Measurements from ENCODE around the gene CMIP.

The CMIP gene

DNA sequence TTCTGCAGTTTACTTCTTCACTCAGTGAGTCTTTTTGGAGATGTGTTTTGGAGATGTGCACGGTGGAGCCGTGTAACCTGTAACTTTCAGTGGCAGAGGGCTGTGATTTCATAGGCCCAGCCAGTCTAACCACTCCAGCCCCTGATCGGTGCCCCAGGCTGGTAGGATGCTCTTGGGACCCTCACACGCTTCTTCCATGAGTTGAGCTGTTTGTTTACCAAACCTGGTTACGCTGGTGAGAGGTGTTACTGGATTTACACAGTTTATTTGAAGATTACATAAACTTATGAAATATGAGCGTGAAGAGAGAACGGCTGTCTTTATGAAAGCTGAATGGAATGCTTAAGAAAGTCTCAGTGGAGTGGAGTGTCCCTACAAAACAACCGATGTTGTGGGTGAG, 96.7 kb downstream of the CMIP start:
- H3K4me3 ChIP-seq (ENCODE audit: low read depth, low read length), result no peak overlapping the region
- TF ChIP-seq, protein P1, sequence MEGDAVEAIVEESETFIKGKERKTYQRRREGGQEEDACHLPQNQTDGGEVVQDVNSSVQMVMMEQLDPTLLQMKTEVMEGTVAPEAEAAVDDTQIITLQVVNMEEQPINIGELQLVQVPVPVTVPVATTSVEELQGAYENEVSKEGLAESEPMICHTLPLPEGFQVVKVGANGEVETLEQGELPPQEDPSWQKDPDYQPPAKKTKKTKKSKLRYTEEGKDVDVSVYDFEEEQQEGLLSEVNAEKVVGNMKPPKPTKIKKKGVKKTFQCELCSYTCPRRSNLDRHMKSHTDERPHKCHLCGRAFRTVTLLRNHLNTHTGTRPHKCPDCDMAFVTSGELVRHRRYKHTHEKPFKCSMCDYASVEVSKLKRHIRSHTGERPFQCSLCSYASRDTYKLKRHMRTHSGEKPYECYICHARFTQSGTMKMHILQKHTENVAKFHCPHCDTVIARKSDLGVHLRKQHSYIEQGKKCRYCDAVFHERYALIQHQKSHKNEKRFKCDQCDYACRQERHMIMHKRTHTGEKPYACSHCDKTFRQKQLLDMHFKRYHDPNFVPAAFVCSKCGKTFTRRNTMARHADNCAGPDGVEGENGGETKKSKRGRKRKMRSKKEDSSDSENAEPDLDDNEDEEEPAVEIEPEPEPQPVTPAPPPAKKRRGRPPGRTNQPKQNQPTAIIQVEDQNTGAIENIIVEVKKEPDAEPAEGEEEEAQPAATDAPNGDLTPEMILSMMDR (IDR thresholded peaks at IDR 0.05; ENCODE audit: insufficient read depth, low read depth, low read length, missing control alignments), result no peak
- no peak for DNase-seq (ENCODE audit: low read depth)

DNA sequence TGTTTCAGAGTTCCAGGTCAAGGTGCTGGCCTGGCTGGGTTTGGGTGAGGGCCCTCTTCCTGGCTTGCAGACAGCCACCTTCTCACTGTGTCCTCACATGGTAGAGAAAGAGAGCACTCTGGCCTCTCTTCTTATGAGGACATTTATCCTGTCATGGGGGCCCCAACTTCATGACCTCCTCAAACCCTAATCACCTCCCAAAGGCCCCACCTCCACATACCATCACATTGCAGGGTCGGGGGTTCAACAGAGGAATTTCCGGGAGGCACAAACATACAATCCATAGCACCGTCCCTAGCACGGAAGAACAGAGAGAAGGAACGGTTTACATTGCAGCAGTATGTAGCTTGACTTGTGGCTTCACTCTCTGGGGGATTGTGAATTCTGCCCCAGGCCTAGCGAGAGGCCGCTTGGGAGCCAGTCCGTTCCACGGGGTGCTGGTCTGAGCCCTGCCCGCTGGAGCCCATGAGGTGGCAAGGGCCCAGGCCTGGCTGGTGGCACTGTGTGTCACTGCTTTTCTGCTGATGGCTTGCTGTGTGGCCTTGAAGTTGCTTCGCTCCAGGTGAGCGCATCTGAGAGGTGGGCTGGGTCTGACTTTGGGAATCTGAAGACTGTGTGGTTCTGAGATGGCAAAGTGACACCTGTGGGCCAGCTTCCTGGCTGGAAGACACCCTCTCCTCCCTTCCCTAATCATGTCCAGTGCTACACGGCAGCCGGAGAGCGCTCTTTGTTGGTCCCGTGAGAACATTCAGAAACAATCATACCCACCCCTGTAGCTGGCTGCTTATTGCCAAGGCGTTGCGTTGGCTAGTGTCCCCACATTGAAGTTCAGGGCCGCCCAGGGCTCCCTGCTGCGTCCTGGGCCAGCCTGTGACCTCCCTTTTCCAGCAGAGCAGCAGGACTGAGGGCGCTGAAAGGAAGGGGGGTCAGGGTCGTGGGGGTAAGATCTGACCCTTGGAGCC, 98.3 kb downstream of the CMIP start:
- DNase-seq (ENCODE audit: low read depth), result no peak
- H3K4me3 ChIP-seq (ENCODE audit: low read depth, low read length), result no peak overlapping the region
- TF ChIP-seq, protein P1 (IDR thresholded peaks at IDR 0.05; ENCODE audit: insufficient read depth, low read depth, low read length, missing control alignments), result no peak

DNA sequence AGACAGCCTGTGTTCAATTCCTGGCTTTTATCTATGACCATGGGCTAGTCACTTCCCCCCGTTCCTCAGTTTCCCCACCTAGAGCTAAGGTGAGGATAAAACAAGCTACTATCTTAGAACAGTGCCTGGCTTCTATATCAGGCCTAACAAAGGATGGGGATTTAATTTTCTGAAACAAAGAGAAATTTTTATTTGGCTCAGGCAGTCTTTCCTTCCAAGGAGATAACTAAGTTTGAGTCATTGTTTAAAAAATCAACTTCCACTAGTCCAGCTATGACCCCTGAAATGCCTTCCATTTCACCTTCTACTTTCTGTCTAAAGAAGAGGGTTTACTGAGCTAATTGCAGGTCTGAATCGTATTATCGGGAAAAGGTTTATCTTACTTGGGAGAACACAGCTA, 99.0 kb downstream of the CMIP start:
- TF ChIP-seq, protein P1 (IDR thresholded peaks at IDR 0.05; ENCODE audit: insufficient read depth, low read depth, low read length, missing control alignments), result no peak
- no peak for DNase-seq (ENCODE audit: low read depth)
- H3K4me3 ChIP-seq (ENCODE audit: low read depth, low read length), result no peak overlapping the region

DNA sequence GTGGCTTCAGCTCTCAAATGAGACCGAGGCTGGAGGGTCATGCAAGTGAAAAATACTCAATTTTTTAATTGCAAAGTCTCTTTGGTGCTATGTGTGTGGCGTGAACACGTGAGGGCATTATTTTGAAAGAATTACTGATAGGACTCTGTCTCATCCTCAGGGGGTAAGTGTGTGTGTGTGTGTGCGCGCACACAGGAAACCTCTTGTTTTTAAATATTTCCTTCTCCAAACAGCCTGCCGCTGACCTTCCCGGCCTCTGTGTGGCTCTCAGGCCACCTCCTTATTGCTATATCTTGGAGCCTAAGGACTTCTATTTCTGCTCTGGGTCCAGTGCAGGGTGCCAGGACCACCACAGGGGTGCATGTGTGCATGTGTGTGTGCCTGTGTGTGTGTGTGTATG, 99.7 kb downstream of the CMIP start:
- H3K4me3 ChIP-seq (ENCODE audit: low read depth, low read length), result no peak overlapping the region
- TF ChIP-seq, protein P1 (IDR thresholded peaks at IDR 0.05; ENCODE audit: insufficient read depth, low read depth, low read length, missing control alignments), result no peak
- no peak for DNase-seq (ENCODE audit: low read depth)

DNA sequence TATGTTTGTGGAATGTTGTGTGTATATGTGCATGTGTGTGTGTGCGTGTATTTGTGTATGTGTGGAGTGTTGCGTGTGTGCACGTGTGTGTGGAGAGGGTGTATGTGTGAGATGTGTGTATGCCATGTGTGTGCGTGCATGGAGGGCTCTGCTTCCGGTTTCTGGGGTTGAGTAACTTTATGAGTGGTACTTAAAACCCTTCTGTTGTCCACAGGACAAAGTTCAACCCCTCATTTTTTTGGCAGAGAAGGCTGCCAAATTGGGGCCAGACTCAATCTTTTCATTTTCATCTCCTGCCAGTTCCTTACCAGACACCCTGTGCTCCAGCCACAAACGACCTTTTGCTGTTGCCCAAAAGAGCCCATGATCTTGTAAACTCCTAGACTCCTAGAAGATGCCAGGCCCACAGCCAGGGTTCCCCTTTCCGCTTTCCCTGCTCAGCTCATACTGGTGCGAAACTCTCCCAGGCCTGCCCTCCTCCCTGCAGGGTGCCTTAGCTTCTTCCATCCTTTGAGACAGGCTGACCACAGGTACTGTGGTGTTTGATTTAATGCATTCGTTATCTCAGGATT, 100.2 kb downstream of the CMIP start:
- H3K4me3 ChIP-seq (ENCODE audit: low read depth, low read length), result no peak overlapping the region
- DNase-seq (ENCODE audit: low read depth), result peak; percentile 31
- TF ChIP-seq, protein P1 (IDR thresholded peaks at IDR 0.05; ENCODE audit: insufficient read depth, low read depth, low read length, missing control alignments), result no peak

DNA sequence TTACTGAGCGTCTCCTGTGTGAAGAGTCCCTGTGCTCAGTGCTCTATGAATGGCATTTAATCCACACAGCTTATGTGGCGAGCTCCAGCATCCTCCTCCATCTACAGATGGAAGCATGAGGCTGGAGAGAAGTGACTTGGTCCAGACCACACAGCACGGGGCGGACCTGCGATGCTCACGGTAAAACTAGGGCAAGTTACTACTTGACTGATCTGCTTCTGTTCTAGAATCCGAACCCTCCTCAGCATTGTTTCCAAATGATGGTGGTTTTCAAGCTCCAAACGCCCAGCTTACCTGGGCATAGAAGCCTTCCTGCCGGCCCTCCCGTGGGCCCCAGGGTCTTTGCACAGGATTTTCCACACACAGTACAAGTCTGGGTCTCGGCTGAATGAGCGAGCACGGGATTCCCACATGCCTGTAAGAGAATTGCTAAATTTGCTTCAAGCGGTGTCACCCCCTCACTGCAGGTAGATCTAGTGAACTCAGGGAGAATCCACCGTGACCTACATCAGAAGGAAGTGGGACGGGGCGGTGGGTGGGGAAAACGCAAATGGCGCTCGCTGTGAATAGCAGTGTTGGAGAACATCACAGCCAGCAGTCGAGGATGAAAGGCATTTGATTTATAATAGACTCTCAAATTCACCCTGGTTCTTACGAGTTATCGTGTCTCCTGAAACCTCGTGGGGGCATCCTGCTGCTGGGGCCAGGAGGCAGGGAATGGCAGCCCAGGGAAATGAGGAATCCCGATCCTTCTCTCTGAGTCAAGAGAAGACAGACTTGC, 101.1 kb downstream of the CMIP start:
- TF ChIP-seq, protein P1 (IDR thresholded peaks at IDR 0.05; ENCODE audit: insufficient read depth, low read depth, low read length, missing control alignments), result no peak
- no peak for DNase-seq (ENCODE audit: low read depth)
- H3K4me3 ChIP-seq (ENCODE audit: low read depth, low read length), result no peak overlapping the region

Measured in GM12865 (cell line).